GM19328 (cell line): ENCODE measurements around the gene ASB15.

Source experiments
- ATAC-seq: cut with Tn5 transposase; IDR thresholded peaks from one replicate; pipeline ENCODE4 v1.9.1; 2021; ENCODE audit warnings: mild to moderate bottlenecking, moderate library complexity; ENCODE audit not compliant: unreplicated experiment

Gene ASB15

DNA sequence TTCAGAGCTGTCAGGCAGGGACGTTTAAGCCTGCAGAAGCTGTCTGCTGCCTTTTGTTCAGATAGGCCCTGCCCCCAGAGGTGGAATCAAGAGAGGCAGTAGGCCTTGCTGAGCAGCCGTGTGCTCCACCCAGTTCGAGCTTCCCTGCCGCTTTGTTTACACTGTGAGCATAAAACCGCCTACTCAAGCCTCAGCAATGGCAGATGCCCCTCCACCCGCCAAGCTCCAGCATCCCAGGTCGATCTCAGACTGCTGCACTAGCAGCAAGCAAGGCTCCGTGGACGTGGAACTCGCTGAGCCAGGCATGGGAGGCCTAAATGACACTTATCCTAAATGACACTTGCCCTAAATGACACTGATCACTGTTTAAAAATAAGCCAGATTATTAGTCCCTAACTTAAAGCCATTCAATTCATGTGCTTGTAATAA is 6.8 kb upstream of the ASB15 start:
- no peak for ATAC-seq

GRCh38 chr7:123598657-123599056 is 3.0 kb upstream of the ASB15 start:
- ATAC-seq: no peak

GRCh38 chr7:123599766-123600165 is 1.9 kb upstream of the ASB15 start:
- no peak for ATAC-seq

GRCh38 chr7:123600876-123601275 is 745 bp upstream of the ASB15 start:
- no peak for ATAC-seq

- no peak for ATAC-seq
Measured at GRCh38 chr7:123602648-123603047, 1.0 kb downstream of the ASB15 start.

- no peak for ATAC-seq
Measured at GRCh38 chr7:123604739-123605138, 3.1 kb downstream of the ASB15 start.

DNA sequence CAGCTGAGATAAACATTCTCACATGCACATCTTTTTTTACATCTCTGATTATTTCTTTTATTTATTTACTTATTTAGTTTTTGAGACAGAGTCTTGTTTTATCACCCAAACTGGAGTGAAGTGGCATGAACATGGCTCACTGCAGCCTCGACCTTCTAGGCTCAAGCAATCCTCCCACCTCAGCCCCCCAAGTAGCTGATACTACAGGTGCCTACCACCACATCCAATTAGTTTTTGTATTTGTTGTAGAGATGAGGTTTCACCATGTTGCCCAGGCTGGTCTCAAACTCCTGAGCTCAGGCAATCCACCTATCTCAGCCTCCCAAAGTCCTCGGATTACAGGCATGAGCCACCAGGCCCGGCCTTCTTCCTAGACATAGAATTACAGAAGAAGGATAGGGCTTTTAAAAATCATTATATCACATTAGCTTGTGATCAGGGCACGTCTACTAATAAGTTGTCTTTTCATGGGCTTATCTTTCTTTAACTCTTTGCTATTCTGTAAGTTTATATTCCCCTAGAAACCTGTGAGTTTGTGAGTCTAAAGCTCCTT is 5.9 kb downstream of the ASB15 start:
- no peak for ATAC-seq

DNA sequence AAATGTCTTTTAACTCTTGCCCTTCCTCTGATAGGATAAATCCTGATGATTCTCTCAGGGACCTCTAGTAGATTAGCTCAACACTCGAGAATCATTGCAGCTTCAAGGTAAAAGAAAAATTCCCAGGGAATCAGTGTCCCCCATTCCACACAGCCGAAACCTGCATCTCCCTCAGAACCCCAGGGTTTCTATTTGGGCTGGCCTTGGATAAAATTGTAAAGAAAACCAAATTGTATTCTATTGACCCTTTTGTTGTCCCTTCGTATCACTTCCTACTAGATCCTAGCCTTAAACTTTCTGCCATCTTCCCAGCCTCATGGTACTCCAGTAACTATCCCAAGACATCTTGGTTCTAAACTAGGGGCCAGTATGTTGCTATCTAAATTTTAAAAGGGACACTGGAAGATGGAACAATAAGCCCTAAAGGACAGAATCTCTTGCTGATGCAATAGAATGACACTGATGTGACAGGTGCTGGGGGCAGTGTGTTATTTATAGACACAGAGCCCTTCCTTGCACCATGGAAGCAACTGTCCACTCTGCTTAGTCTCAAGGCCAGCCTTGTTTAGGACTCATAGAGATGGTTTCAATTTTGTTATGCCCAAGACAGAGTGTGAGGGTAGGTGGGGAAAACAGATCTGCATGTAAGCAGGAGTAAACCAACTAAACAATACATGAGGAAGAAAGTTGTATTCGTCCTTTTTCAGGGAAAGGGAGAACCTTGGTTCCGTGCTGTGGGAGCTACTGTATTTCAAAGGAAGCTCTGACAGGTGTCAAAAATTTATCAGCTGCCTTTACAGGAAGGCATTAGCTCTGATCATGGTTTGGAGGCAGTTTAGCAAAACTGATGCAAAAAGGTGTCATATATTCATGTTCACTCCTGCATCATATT is 7.6 kb downstream of the ASB15 start:
- no peak for ATAC-seq

- ATAC-seq: no peak
Measured at GRCh38 chr7:123609883-123610239, 8.2 kb downstream of the ASB15 start.

- no peak for ATAC-seq
Measured at GRCh38 chr7:123612024-123612423, 10.4 kb downstream of the ASB15 start.

DNA sequence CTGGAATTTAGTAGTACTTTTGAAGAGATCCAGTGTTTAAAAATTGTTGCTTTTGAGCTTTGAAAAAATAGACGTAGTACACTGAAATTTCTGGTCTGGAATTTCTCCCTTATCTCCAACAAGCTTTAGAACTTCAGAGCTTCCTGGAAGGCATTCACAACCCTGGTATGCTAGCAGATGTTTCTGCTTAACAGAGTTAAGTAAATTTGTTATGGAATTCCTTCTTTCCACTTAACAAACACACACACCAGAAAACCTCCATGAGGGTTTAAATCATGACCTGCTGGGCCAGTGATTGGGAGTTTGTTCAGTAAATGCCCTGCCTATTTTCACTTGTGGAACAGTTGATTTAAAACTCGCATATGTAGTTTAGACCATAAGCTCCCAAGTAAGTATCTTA is 13.7 kb downstream of the ASB15 start:
- no peak for ATAC-seq

DNA sequence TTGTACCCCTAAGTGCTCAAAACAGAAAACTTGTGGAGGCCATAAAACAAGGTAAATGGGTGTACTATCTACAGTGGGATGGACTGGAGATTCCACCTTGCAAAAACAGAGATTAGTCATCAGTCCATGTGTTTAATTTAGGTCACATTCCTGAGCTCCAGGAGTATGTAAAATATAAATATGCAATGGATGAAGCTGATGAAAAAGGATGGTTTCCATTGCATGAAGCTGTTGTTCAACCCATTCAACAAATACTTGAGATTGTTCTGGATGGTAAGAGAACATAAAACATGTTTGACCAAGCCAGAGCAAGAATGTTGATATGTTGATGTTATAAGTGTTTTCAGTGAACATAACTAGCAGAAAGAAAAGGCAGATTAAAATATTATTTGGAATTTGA is 14.6 kb downstream of the ASB15 start:
- no peak for ATAC-seq

DNA sequence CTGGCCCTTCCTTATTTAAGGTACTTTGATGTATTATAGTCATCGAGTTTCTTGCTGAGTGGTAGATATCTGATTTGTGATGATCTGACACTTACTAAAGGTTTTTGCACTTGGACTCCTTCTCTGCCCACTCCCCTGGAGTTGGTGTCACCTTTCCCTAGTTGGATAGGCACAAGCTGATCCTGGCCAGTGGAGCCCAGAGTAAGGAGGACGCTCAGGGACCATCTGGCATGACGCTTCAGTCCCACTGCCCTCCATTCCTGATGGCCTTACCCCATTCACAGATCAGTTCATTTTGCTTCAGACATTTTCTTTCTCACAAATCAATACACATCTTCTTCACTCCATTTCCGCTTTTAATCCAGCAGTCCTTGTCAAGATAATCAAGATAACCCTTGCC is 20.1 kb downstream of the ASB15 start:
- ATAC-seq: no peak

- ATAC-seq: no peak
Measured at GRCh38 chr7:123622660-123623386, 21.2 kb downstream of the ASB15 start.

- peak; percentile 91 for ATAC-seq
Measured at GRCh38 chr7:123624527-123625183, 23.0 kb downstream of the ASB15 start.

DNA sequence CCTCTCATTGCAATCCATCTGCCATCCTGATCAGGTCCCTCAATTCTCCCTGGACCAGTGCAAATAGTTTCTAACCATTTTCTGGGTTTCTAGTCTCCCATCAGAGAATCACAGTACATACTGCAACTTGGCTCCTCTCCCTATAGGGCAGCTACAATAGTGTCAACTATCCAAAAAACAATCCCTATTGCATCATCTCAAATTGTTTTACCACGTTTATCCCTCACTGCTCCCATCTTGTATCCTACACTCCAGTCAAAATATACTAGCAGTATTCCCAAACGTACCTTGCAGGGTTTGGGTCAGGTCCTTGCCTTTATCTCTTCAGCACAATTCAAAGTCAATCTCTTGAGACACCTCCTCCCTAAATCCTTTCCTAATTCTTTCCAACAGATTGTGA is 23.6 kb downstream of the ASB15 start:
- no peak for ATAC-seq

- no peak for ATAC-seq
Measured at GRCh38 chr7:123627851-123628250, 26.2 kb downstream of the ASB15 start.

DNA sequence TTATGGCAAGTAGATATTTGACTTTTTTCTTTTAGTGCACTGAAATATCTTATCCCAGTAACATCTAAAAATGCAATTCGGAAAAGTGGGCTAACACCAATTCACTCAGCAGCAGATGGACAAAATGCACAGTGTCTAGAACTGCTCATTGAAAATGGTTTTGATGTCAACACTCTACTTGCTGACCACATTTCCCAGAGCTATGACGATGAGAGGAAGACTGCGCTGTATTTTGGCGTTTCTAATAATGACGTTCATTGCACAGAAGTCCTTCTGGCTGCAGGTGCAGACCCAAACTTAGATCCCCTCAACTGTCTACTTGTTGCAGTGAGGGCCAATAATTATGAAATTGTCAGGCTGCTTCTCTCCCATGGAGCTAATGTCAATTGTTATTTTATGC is 27.2 kb downstream of the ASB15 start:
- ATAC-seq: no peak

GRCh38 chr7:123629281-123629680 is 27.7 kb downstream of the ASB15 start:
- ATAC-seq: no peak

DNA sequence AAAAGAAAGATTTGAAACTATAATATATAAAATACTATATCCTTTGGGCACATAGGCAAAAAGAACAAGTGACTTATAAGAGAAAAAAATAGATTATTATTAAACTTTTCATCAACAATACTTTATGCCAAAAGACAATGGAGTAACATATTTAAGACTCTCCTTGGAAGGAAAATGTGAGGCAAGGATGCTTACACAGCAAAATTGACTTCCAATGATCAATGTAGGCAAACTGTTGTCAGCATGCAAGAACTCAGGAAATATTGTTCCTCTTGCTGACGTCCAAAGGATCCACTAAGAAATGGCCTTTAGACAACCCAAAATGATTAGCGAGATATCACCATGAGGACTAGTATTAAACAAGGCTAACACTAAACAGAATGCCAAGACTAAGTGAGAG is 31.2 kb downstream of the ASB15 start:
- ATAC-seq: no peak

- ATAC-seq: no peak
Measured at GRCh38 chr7:123633553-123633952, 31.9 kb downstream of the ASB15 start.
